Hepatic stellate cell (primary cell): ENCODE results near the gene SIPA1L3.
"Not testable (repeated sequence)": the region's sequence is repeated elsewhere in the genome, so short reads cannot be mapped to it uniquely, and the experiment has no call there.

Experiments
- DNase-seq: peaks from one replicate; pipeline ENCODE4 v3.0.0; 2011; ENCODE audit warnings: low spot score

SIPA1L3 gene

DNA sequence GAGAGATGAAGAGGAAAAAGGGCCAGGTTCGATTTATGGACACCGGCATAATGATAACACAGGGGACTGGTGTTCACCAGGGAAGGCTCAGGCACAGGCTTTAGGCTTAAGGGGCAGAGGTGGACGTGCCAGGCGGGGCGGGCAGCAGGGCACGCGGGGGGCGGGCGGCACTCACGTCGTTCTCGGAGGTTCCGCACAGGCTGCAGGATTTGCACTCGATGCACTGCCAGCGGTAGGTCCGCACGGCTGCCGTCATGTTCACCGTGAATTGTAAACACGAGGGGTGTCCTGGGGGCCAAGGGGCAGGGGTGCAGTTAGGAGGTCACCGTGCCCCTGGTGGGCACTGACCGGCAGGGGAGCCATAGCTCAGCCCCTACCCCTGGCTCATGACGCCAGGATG, 306.5 kb downstream of the SIPA1L3 start:
- no peak for DNase-seq

DNA sequence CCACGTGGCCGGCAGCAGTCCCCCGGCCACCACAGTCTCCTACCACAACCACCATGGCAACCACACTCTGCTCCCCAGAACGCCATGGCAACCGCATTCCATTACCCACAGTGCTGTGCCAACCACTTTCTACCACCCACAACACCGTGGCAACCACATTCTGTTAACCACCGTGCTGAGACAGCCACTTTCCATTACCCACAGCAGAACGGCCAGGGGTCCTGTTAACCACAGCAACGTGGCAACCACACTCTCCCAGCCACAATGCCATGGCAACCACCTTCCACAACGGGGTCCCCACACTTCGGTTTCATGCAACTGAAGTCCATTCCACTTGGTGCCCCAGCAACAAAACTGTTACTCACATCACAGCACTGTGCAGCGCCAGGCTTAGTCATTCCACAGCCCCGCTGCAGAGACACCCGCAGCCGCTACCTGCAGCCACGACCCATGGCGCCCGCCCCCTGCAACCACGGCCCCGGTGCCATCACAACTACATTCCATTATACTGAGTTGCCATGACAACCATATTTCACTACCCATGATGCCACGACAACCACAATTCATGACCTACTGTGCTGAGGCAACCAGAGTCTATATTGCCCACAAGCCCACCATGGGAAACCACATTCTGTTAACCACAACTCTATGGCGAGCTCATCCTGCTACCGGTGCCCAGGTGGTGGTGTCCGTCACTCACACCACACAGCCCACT, 307.1 kb downstream of the SIPA1L3 start:
- peak; percentile 51 for DNase-seq

DNA sequence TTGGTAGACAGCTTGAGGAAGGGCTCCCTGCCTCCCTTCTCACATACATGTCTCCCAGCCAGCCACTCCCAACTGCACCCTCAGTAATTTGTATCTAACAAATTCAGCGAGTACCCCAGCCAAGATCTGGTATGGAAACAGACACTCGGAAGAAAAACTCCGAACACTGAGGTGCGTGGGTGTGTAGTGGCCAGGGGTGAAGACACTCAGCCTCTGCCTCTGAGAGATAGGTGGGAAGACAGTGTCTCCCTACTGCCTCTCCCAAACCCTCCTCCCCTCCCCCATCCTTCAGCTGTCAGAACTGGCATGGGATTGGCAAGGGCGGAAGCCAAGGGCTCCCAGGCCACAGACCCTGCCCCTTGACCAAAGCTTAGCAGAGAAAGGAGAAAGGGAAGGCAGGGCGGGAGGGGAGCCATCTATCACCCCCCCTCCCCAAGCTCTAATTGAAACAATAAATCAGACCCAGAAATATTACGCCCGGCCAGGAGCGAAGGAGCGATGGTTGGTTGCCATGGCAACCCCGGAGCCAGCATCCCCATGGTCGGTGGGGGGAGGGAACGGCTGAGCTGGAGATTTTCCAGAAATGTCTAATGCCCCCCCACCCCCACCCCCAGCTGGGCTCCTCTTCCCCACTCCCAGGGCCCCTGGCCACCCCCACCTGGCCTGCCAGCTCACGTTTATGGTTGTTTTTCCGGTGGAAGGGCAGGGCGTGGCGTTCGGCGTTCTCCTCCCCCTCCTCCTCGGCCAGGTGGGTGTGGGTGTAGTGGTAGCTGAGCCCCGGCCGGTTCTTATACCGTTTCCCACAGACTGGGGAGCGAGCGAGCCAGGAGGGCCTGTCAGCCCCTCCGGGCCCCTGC, 310.0 kb downstream of the SIPA1L3 start:
- DNase-seq = no peak

DNA sequence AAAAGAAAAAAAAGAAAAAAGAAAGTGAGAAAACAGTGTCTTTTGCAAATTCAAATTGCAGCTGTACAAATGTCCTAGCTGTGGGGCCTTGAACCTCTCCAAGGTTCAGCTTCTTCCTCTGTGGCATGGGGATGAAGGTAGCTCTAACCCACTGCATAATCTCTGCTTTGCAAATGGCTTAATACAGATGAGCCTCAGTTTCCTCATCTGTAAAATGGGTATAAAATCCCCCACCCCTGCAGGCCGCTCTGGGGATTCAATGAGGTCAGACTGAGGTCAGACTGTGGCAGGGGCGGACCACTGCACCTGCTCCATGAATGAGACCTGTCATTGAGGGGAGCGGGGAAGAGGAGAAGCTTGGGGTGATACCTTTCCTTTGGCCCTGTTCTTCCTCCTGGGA, 311.2 kb downstream of the SIPA1L3 start:
- no peak for DNase-seq

DNA sequence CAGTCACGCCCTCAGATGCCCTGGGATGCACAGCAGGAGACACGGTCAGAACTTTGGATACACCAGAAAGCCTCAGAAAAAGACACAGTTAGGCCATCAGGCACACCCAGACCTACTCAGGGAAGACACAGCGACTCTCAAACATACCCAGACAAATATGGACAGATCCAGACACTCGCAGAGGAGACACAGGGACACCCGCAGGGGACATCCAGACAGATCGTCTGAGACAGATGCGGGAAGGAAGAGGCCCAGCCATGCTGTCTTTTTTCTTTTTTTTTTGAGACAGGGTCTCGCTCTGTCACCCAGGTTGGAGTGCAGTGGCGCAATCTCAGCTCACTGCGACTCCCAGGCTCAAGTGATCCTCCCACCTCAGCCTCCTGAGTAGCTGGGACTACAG, 312.2 kb downstream of the SIPA1L3 start:
- DNase-seq = no peak

DNA sequence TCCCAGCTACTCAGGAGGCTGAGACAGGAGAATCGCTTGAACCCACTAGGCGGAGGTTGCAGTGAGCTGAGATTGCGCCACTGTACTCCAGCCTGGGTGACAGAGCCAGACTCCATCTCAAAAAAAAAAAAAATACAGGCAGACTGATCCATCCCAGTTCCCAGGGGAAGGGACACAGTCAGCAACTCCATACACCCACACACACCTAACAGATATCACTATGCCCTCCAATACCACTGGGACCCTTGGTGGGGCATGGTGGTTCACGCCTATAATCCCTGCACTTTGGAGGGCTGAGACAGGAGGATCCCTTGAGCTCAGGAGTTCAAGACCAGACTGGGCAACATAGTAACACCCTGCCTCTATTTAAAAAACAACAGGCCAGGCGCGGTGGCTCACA, 314.4 kb downstream of the SIPA1L3 start:
- no peak for DNase-seq

DNA sequence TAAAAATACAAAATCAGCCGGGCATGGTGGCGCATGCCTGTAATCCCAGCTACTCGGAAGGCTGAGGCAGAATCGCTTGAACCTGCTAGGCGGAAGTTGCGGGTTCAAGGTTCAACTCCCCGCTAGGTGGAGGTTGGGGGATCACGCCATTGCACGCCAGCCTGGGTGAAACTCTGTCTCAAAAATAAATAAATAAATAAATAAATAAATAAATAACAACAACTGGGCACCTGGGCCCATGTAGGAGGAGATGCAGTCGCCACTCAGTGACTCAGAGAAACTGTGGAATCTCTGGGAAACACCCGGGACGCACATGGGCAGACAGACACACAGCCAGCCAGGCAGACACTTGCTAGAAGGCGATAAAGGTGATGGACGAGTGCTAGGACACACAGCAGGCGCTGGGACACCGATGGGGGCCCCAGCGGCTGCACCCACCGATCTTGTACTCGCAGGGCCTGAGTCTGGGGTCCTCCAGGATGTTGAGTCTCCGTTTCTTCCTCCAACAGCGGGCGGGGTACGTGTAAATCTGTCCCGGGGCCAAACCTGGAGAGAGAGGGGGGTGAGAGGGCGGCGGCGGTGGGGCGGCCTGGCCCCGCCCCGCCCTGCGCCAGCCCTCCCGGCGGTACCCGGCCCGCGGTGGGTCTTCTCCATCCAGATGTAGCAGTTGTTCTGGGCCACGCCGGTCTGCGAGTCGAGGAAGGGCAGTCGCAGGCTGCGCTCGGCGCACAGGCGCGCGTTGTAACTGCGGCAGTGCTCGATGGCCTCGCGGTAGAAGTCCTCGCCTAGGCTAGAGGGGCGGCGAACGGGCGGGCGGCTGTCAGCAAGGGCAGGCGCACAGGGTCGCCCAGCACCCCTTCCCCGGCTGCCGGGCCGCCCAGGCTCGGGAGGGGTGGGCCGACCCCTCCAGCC, 315.2 kb downstream of the SIPA1L3 start:
- no peak for DNase-seq

DNA sequence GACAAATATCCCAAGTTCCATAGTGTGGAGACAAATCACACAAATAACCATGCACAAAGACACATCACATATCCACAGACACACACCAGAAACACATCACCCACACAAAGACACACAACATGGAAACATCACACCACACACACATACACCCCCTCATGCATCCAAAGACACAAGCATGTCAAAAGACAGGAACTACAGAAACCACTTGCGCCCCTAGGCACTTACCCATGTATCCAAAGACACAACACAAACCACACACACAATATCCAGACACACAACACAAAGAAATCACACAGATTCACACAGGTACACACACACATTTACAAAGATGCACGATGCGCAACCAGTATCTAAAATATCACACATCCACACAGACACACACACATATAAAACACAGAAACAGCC, 316.1 kb downstream of the SIPA1L3 start:
- no peak for DNase-seq

DNA sequence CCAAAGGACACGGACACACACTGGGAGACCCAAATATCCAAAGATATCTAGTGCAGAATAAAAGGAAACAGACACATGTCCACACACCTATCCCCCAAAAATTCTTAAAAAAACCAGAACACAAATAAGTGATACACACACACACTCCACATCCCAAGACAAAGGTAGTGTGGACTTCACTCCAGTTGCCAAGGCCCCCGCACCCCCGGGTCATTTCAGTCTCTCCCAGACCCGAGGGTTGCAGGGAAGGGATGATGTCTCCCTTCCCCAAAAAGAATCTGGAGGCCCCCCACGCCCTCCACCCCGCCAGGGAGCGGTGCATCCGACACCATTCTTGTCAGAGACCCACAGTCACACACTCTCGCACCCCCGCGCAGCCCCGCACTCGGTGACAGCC, 316.6 kb downstream of the SIPA1L3 start:
- DNase-seq = no peak

DNA sequence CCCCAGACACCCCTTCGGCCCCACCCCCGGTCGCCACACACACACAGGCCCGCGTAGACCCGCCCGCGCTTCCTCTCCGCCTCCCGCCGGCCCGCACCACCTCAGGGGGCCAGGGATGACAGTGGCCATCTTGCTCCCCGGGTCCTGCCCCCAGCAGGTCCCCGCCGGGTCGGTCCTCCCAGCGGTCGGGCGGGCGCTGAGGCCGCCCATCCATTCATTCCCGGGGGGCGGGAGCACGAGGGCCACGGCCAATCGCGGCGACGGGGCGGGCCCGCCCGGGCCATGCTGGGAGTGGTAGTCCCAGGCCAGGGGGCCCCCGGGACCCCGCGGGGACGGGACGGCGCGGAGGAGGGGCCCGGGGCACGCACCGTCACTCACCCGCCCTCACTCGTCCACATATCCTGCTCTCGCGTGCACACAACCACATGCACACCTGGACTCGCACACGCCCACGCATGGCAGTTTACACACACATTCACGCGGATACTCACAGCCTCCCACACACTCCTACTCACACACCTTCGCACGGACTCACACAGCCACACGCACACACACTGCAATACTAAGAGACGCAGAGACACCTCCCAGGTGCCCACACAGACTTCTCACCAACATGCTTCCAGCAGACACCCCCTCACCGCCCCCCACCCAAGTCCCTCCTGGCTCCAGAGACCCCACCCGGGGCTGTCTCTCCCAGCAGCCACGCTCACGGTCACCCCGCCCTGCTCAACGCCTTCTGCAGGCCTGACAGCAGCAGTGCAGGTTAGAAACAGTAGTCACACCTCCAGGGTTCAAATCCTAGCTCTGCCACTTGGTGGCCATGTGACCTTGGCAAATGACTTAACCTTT, 317.2 kb downstream of the SIPA1L3 start, which contains the start of gene DPF1:
TSS of gene DPF1 (minus strand) at position 209 of the 849 bp plus-strand sequence. CDS start at position 129, 80 bp downstream.
- DNase-seq = peak; percentile 96

DNA sequence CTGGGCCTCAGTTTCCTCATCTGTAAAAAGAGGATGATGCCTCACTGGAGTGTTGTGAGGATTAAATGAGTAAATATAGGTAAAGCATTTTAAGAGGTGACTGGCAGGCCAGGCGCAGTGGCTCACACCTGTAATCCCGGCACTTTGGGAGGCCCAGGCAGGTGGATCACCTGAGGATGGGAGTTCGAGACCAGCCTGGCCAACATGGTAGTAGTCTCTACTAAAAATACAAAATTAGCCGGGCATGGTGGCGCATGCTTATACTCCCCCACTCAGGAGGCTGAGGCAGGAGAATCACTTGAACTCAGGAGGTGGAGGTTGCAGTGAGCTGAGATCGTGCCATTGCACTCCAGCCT, 317.8 kb downstream of the SIPA1L3 start:
- DNase-seq = not testable (repeated sequence)

DNA sequence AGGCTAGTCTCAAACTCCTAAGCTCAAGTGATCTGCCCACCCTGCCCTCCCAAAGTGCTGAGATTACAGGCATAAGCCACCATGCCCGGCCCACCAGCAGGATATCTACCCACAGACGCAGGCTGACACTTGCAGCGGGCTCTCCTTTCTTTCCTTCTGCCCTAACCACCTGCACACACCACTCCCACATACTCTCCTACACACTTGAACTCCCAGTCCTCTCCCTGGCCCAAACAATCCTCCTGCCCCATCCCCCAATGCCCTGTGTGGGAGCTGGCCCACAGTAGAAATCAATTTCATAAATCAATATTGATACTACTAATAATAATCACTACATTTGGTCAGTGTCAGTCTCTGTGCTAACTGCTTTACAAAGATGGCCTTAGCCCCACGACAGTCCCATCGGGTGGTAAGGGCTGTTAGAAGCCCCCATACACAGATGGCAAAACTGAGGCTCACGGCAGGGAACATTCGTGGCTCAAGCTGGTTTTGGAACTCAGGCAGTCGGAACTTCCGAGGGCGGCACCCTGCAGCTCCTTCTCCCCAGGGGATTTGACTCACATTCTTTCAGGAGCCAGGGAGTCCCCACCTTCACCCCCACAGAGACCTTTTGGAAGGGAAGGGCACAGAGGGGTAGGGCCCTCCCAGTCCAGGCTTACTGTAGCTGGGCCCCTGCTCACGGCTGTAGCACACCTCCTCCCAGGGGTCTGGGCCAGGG, 320.4 kb downstream of the SIPA1L3 start:
- DNase-seq = no peak

DNA sequence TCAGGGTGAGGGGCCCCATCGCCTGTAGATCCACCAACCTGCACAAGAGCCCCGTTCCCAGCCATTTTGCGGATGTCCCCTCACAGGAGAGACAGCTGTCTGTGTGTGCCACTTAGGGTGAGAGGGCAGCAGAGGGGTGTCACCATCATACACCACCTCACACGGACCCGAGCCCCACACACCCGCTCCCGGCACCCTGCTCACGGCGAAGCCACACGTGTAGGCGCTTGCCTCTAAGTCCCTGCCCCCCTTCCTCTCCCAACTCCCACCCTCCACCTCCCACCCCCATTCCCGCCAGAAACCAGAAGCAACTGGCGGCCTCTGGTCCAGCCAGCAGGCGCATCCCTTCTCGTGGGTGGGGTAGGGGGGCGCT, 321.0 kb downstream of the SIPA1L3 start:
- DNase-seq = no peak

DNA sequence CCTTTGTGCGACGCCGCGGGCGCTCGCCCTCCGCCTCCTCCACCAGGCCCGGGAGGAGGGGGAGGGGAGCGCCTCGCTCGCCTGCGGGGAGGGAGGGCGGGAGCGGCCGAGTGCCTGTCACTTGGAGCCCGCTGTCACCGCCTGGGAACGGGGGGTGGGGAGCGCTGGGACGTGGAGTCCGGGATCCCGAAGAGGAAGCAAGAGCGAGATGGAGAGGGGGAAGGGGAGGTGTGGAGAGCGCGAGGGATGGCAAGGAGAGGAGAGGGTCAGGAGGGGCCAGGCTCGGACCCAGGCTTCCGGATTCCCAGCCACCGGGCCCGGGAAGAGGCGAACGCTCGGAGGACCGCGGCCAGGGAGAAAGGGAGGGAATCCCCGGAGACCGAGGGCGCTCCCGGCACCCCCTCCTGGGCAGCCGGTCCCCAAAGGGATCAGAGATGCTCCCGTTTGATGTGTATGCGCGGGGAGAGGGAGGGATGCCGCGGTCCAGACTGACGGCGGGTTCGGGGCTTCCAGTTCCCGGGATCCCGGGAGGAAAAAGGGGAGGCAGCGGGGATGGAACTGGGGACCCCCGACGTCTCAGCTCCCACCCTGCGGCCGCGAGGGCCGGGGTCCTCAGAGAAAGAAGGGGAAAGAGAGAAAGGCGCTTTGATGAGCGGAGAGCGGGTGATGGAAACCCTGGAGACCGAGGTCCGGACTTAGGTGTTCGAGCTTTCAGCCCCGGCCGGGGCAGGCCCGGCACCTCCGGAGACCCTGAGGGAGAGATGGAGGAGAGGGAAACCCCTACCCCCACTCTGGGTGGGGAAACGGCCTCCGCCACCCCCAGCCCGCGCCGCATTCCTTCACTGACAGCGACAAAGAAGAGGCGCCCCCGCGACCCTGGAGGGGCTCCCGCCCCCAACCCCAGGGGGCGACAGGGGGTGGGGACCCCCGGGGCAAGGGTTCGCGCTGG, 321.8 kb downstream of the SIPA1L3 start:
- DNase-seq = peak; percentile 59

DNA sequence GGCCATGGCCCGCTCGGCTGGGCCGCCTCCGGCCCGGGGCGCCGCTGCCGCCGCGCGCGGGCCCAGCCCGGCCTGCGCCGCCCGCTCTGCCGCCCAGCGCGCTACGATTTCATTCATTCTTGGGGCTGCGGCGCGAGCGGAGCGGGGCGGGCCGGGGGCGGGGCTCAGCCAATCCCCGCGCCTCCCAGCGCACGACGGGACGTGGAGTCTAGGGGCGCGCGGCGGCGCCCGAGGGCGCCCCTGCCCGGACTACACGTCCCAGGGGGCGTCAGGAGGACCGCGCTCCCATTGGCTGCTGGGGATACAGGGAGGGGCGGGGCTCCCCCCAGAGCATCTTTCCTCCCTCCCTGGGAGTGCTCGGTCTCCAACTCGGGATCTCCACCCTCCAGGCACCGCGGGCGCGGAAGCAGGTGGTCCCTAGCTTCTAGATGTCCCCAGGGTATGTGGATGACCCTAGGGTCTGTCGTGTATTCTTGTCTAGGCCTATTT, 322.6 kb downstream of the SIPA1L3 start:
- DNase-seq = peak; percentile 94

DNA sequence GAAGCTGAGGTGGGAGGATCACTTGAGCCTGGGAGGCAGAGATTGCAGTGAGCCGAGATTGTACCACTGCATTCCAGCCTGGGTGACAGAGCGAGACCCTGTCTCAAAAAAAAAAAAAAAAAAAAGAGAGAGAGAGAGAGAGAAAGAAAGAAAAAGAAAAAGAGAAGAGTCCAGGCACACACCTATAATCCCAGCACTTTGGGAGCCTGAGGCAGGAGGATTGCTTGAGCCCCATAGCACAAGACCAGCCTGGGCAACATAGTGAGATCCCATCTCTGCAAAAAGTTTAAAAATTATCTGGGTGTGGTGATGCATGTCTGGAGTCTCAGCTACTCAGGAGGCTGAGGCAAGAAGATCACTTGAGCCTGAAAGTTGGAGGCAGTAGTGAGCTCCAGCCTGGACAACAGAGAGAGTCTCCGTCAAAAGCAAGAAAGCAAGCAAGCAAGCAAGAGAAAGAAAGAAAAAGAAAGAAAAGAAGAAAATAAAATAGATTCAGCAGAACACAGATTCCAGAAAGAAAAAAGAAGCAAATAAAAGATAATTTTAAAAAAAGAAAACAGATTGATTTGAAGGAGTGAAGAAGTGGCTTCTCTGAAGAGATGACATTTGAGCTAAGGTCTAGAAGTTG, 323.6 kb downstream of the SIPA1L3 start:
- DNase-seq = not testable (repeated sequence)

DNA sequence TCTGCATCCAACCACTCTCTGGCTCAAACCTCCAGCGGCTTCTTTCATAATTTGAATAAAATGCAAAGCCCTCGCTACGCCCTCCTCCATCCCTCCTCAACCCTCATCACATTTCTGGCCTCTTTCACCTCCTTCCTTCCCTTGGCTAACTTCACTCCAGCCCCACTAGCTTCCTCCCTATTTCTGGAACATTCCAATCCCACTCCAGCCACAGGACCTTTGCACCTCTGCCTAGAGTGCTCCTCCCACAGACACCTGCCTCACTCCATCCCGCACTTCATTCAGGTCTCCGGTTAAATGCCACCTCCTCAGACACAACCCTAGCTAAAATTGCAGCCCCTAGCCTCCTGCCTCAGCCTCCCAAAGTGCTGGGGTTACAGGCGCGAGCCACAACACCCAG, 324.9 kb downstream of the SIPA1L3 start:
- no peak for DNase-seq

DNA sequence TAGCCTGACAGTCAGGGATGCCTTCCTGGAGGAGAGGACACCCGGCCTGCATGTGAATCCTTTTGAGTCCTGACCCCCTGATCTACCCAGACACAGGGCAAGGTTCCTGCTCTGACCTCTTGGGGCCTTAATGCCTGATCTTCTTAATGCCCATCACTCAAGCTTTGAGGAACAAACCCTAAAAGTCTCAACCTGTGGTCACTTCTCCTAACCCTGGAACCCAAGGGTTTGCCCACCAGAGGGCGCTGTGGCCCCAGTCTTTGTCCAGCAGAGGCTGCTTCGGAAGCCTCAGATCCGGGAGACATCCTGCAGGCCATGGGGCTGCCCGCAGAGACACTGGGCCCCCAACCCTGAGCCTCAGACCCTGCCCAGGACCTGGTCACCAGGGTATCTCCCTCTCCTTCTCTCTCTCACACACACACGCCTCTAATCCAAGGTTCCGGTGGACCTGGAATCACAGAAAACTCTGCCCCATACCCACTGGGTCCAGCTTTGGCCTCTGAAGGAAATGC, 326.8 kb downstream of the SIPA1L3 start:
- DNase-seq = peak; percentile 89

DNA sequence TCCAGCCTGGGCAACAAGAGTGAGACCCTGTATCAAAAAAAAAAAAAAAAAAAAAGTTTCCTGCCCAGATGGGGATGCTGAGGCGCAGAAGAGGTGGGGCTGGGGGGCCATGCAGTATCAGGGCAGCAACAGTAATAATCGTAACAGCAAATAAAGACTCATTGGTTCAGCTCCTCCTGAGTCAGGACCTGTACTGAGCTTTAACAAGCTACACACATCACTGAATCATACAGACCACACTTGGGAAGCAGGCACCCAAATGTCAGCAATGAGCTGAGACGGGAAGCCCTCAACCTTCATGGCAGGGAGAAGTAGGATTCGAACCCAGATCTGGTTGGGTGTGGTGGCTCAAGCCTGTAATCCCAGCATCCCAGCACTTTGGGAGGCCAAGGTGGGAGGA, 327.6 kb downstream of the SIPA1L3 start:
- no peak for DNase-seq
